DOHH2 (cell line): ENCODE results near the gene SPEM3.

Source experiments
- EZH2phosphoT487 ChIP-seq: fragments of 200-600 bp; sonication (generic); IDR thresholded peaks from 2 replicates; pipeline ENCODE4 v1.6.1; 2017; ENCODE audit warnings: borderline replicate concordance, mild to moderate bottlenecking, antibody characterized with exemption, low read length, moderate library complexity, mixed read lengths
- TF ChIP-seq, protein P1 (sequence below): fragments of 200-600 bp; sonication (generic); IDR thresholded peaks from one replicate; pipeline ENCODE4 v1.5.1; 2014; ENCODE audit warnings: antibody characterized with exemption, mild to moderate bottlenecking, low read depth, low read length; ENCODE audit not compliant: poor library complexity, severe bottlenecking

DNA sequence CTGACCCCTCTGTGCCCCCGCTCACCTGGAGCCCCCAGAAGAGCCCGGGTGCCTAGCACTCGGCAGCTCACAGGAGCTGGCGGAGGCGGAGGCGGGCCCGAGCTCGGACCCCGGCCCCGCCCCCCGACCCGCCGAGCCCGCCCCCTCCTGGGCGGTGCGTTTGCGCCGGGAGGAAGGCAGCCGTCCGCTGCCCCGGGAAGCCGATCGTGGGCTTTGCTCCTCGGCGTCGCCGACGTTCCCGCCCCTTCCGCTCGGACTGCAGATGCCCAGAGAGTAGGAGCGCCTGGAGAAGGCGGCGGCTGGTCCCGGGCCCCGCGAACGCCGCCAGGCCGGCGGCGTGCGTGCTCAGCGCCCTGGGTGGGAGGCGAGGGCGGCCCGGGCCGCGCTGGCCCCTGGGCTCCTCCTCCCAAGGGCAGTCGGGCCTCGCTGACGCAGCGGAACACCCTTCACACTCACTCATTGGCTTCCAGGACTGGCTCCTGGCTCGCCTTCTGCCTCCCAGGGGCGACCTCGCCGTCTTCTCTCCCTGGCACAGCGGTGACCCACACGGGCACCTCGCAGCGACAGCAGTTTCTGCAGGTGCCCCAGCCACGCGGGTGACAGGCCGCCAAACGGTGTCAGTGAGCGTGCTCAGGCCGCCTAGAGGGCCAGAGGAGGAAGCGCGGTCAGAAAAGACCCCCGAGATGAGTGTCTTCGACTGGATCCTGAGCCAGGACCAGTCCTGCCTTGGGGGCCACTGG, 34.0 kb upstream of the SPEM3 start, which contains the start of gene PLSCR3:
- TF ChIP-seq, protein P1, sequence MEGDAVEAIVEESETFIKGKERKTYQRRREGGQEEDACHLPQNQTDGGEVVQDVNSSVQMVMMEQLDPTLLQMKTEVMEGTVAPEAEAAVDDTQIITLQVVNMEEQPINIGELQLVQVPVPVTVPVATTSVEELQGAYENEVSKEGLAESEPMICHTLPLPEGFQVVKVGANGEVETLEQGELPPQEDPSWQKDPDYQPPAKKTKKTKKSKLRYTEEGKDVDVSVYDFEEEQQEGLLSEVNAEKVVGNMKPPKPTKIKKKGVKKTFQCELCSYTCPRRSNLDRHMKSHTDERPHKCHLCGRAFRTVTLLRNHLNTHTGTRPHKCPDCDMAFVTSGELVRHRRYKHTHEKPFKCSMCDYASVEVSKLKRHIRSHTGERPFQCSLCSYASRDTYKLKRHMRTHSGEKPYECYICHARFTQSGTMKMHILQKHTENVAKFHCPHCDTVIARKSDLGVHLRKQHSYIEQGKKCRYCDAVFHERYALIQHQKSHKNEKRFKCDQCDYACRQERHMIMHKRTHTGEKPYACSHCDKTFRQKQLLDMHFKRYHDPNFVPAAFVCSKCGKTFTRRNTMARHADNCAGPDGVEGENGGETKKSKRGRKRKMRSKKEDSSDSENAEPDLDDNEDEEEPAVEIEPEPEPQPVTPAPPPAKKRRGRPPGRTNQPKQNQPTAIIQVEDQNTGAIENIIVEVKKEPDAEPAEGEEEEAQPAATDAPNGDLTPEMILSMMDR = peak; percentile 52
- TF ChIP-seq EZH2phosphoT487 = no peak
